HG03196 (cell line): ENCODE results near the gene CAMK4.
"Not testable (repeated sequence)": the region's sequence is repeated elsewhere in the genome, so short reads cannot be mapped to it uniquely, and the experiment has no call there.

Experiments used
- ATAC-seq: cut with Tn5 transposase; IDR thresholded peaks from one replicate; pipeline ENCODE4 v1.9.1; 2021; ENCODE audit not compliant: unreplicated experiment

CAMK4 gene

GRCh38 chr5:111374380-111374779, 150.2 kb downstream of the CAMK4 start:
- ATAC-seq, result no peak

- no peak for ATAC-seq
Measured at GRCh38 chr5:111375645-111376044, 151.5 kb downstream of the CAMK4 start.

GRCh38 chr5:111377306-111377705, 153.1 kb downstream of the CAMK4 start:
- ATAC-seq, result no peak

GRCh38 chr5:111379391-111379816, 155.2 kb downstream of the CAMK4 start:
- no peak for ATAC-seq

- ATAC-seq, result no peak
Measured at GRCh38 chr5:111383288-111383970, 159.2 kb downstream of the CAMK4 start.

- no peak for ATAC-seq
Measured at GRCh38 chr5:111384220-111384619, 160.0 kb downstream of the CAMK4 start.

- ATAC-seq, result no peak
Measured at GRCh38 chr5:111385051-111385450, 160.9 kb downstream of the CAMK4 start.

- no peak for ATAC-seq
Measured at GRCh38 chr5:111385970-111386831, 162.0 kb downstream of the CAMK4 start.

GRCh38 chr5:111386832-111387162, 162.6 kb downstream of the CAMK4 start:
- no peak for ATAC-seq

GRCh38 chr5:111387361-111387760, 163.2 kb downstream of the CAMK4 start:
- ATAC-seq, result no peak

GRCh38 chr5:111389390-111390082, 165.4 kb downstream of the CAMK4 start:
- ATAC-seq, result no peak

- no peak for ATAC-seq
Measured at GRCh38 chr5:111392181-111392580, 168.0 kb downstream of the CAMK4 start.

- no peak for ATAC-seq
Measured at GRCh38 chr5:111394586-111394985, 170.4 kb downstream of the CAMK4 start.

- no peak for ATAC-seq
Measured at GRCh38 chr5:111398013-111398412, 173.8 kb downstream of the CAMK4 start.

GRCh38 chr5:111399113-111399512, 174.9 kb downstream of the CAMK4 start:
- ATAC-seq, result no peak

GRCh38 chr5:111401906-111402305, 177.7 kb downstream of the CAMK4 start:
- ATAC-seq, result no peak

GRCh38 chr5:111404270-111404769, 180.1 kb downstream of the CAMK4 start:
- no peak for ATAC-seq

- no peak for ATAC-seq
Measured at GRCh38 chr5:111407562-111407961, 183.4 kb downstream of the CAMK4 start.

GRCh38 chr5:111408817-111409216, 184.6 kb downstream of the CAMK4 start:
- ATAC-seq, result no peak

- ATAC-seq, result not testable (repeated sequence)
Measured at GRCh38 chr5:111409266-111409665, 185.1 kb downstream of the CAMK4 start.

GRCh38 chr5:111410067-111410466, 185.9 kb downstream of the CAMK4 start:
- ATAC-seq, result not testable (repeated sequence)

- ATAC-seq, result no peak
Measured at GRCh38 chr5:111411301-111411700, 187.1 kb downstream of the CAMK4 start.
